Hair follicular keratinocyte (primary cell): ENCODE data around the gene VRK1. TPM values are rescaled to one million over a fixed set of nuclear protein-coding genes. Genes with fewer than 3 reads are reported as not detected.

Experiments used
- total RNA-seq: library from RNA; depleted of rRNA; stranded (reverse); fragments of >200 nt; gene quantifications from 2 replicates; pipeline ENCODE4 v1.2.3, GENCODE V29; 2015

Gene VRK1, protein sequence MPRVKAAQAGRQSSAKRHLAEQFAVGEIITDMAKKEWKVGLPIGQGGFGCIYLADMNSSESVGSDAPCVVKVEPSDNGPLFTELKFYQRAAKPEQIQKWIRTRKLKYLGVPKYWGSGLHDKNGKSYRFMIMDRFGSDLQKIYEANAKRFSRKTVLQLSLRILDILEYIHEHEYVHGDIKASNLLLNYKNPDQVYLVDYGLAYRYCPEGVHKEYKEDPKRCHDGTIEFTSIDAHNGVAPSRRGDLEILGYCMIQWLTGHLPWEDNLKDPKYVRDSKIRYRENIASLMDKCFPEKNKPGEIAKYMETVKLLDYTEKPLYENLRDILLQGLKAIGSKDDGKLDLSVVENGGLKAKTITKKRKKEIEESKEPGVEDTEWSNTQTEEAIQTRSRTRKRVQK
- 30.5 and 45.9 TPM in 2 replicates for total RNA-seq

DNA sequence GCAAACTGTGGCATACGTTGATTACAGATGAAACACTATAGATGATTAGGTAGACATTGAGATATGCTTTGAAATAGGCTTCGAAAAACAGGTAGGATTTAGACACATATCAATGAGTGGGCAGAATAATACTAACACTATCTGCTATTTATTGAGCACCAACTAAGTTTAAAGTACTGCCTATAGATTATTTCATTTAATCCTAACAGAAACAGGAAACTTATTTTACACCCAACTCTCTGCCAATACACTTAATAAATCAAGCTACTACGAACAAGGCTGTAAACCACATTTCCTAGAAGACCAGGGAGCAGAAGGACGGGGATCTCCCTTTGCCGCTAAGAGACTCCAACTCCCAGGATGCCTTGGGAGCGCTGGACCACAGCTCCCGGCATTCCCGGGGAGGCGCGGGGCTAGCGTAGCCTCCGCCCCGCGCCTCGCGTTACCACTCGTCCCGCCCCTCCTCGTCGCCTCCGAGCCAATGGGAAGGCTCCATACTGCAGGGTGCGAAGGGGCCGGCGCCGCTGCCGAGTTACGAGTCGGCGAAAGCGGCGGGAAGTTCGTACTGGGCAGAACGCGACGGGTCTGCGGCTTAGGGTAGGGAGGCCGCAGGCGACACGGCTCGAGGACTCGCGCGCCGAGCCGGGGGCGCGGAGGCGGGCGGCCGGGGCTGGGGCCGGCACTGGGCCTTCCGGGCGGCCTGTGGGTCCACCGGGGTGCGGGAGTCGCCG is at the start of gene VRK1:
VRK1 (plus strand) TSS at position 532 of the 731 bp plus-strand sequence. CDS start 36,090 bp downstream, outside the sequence.

